Fibroblast of gingiva (primary cell): ENCODE measurements around the gene PRAMEF11.
"Not testable (repeated sequence)": the region's sequence is repeated elsewhere in the genome, so short reads cannot be mapped to it uniquely, and the experiment has no call there.

Experiments used
- DNase-seq: peaks from one replicate; pipeline ENCODE4 v3.0.0-alpha.2; 2011; ENCODE audit warnings: low read depth

PRAMEF11 gene

DNA sequence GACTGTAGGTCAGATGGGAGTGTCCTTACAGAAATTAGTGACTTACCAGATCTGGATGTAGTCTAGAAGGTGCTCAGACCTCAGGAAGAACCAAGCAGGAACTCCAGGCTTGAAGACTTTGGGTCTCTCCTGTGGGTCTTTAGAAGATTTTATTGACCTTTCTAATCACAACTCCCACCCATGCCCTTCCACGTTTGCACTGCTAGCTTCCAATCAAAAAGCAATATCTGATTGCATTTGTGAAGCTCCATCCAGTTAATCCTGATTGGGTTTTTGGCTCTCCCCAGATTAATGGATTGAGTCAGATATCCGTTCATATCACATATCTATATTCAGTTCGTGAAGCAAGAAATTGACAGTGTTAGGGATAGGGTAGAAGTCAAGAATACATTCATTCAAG lies at the start of gene PRAMEF11:
TSS of gene PRAMEF11 (minus strand) at position 101 of the 400 bp plus-strand sequence. CDS start 2,621 bp downstream, outside the sequence.
- not testable (repeated sequence) for DNase-seq

GRCh38 chr1:12878453-12878852 lies 47.2 kb upstream of the PRAMEF11 start:
- not testable (repeated sequence) for DNase-seq

- not testable (repeated sequence) for DNase-seq
Observed at GRCh38 chr1:12863131-12863880, 32.1 kb upstream of the PRAMEF11 start.

GRCh38 chr1:12856786-12857185 lies 25.6 kb upstream of the PRAMEF11 start, which contains the start of gene PRAMEF2:
Gene PRAMEF2, plus strand, starts transcription at chr1:12857086. Its CDS starts 1,924 bp downstream, at chr1:12859010.
- DNase-seq, result not testable (repeated sequence)

DNA sequence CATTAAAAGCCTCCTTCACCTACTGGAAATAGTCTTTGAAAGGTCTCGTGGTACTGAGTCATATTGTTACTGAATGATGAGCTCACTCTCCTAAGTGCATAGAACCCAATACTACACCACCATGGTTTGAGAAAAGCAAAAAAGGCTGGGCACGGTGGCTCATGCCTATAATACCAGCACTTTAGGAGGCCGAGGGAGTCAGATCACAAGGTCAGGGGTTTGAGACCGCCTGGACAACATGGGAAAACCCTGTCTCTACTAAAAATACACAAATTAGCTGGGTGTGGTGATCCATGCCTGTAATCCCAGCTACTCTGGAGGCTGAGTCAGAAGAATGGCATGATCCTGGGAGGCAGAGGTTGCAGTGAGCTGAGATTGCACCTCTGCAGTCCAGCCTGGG lies 20.6 kb upstream of the PRAMEF11 start:
- DNase-seq, result no peak

DNA sequence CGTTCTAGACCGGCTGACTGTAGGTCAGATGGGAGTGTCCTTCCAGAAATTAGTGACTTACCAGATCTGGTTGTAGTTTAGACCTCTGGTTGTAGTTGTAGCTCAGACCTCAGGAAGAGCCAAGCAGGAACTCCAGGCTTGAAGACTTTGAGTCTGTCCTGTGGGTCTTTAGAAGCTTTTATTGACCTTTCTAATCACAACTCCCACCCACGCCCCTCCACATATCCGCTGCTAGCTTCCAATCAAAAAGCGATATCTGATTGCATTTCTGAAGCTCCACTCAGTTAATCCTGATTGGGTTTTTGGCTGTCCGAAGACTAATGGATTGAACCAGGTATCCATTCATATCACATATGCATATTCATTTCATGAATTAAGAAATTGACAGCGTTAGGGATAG lies 17.4 kb upstream of the PRAMEF11 start, which contains the start of gene HNRNPCL1:
TSS of gene HNRNPCL1 (minus strand) at position 101 of the 400 bp plus-strand sequence. CDS start 431 bp downstream, outside the sequence.
- DNase-seq, result not testable (repeated sequence)

DNA sequence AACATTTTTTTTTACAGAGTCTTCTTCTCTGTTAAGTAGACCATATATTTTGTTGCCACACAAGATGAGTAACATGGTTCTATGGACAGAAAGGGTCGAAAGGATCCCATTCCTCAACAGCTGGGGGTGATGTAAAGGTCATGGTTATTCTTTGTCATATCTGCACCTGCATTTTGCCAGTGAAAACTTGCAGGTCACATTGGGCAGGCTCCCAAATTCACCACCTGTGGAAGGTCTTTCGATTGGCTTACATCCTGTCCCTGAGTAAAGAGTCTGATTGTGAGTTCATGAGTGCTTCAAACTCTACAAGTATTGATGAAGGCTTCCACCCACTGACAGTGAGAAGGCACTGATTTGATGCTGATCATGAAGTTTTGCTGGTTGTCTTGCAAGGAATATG lies 2.0 kb upstream of the PRAMEF11 start:
- DNase-seq, result not testable (repeated sequence)

DNA sequence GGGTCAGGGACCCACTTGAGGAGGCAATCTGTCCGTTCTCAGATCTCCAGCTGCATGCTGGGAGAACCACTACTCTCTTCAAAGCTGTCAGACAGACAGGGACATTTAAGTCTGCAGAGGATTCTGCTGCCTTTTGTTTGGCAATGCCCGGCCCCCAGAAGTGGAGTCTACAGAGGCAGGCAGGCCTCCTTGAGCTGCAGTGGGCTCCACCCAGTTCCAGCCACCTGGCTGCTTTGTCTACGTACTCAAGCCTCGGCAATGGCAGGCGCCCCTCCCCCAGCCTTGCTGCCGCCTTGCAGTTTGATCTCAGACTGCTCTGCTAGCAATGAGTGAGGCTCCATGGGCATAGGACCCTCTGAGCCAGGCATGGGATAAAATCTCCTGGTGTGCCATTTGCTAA lies 12.1 kb downstream of the PRAMEF11 start:
- DNase-seq, result not testable (repeated sequence)

DNA sequence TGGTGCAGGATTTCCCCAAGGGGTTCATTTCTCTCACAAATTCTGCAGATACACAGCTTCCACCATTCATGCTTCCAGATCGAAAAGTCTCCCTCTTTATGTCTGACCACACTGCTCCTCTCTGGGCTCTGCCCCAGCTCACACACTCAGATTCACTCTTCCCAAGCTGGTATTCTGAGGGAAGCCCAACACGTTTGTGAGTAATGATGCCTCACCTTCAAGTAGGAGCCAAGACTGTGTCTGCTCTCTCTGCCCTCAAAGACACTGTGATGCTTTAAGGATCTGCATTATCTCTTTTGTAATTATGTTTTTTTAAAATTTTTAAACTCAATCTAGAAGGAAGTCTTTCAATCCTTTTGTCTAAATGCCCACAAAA lies 19.8 kb downstream of the PRAMEF11 start:
- no peak for DNase-seq

- no peak for DNase-seq
Observed at GRCh38 chr1:12810691-12811408, 20.4 kb downstream of the PRAMEF11 start.

- no peak for DNase-seq
Observed at GRCh38 chr1:12809933-12810332, 21.3 kb downstream of the PRAMEF11 start.

GRCh38 chr1:12799730-12800129 lies 31.5 kb downstream of the PRAMEF11 start:
- DNase-seq, result no peak

GRCh38 chr1:12798911-12799310 lies 32.3 kb downstream of the PRAMEF11 start:
- DNase-seq, result no peak

- DNase-seq, result not testable (repeated sequence)
Observed at GRCh38 chr1:12791097-12791496, 40.1 kb downstream of the PRAMEF11 start, which contains the start of gene PRAMEF1. Gene PRAMEF1, plus strand, starts transcription at chr1:12791397. Its CDS starts 1,831 bp downstream, at chr1:12793228.

DNA sequence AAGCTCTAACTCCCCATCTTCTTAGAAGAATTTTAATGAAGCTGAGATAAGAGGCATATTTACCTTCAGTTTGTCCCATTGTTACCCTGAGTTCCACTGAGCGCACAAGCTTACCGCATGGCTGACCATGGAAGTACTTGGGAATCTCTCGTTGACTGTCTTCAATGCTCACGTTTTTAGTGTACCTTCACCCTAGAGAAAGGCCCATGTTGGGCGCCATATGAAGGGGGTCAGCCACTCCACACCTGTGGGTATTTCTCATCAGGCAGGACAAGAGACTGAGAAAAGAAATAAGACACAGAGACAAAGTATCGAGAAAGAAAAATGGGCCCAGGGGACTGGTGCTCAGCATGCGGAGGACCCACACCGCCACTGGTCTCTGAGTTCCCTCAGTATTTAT lies 46.5 kb downstream of the PRAMEF11 start:
- DNase-seq, result not testable (repeated sequence)

DNA sequence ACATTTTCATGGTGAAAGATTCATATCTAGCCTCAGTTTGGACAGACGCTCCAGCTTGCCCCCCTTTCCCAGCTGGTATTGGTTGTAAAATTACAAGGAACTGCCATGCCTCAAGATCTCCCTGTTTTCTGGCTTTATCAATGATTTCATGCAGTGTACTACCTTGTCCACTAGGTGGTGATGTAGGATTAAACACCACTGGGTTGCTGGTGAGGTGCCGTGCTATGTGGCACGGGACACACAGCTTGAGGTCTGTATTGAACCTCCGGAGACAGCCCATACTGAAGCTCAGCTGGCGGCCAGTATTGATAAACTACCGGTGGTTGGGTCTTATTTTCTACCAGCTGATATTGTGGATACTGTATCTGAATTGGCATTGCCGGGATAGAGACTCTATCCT lies 47.4 kb downstream of the PRAMEF11 start:
- not testable (repeated sequence) for DNase-seq

DNA sequence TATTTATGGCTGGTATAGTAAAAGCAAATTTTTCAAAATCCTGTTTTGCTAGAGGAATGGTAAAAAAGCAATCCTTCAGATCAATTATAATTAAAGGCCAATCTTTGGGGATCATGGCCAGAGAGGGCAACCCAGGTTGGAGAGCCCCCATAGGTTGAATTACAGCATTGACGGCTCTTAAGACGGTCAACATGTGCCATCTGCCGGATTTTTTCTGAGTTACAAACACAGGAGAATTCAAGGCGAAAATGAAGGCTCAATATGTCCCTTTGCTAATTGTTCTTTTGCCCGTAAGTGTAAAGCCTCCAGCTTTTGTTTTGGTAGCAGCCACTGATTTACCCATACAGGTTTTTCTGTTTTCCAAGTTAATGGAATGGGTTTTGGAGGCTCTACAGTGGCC lies 49.7 kb downstream of the PRAMEF11 start:
- DNase-seq, result not testable (repeated sequence)

- DNase-seq, result no peak
Observed at GRCh38 chr1:12778907-12779306, 52.3 kb downstream of the PRAMEF11 start.

GRCh38 chr1:12778061-12778460 lies 53.1 kb downstream of the PRAMEF11 start:
- DNase-seq, result no peak

DNA sequence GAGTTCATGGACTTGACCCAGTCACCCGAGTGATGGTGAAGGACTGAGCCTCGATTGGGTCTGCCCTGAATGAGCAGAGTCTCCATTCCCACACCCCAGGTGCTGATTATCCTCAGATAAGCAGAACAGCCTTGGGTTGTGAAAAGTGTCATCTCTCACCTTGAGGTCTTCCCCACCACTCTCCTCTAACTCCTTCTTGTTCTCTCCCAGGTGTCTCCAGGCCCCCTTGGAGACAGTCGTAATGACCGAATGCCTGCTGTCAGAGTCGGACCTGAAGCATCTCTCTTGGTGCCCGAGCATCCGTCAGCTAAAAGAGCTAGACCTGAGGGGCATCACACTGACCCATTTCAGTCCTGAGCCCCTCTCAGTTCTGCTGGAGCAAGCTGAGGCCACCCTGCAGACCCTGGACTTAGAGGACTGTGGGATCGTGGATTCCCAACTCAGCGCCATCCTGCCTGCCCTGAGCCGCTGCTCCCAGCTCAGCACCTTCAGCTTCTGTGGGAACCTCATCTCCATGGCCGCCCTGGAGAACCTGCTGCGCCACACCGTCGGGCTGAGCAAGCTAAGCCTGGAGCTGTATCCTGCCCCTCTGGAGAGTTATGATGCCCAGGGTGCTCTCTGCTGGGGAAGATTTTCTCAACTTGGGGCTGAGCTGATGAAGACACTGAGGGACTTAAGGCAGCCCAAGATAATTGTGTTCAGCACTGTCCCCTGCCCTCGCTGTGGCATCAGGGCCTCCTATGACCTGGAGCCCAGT lies 54.2 kb downstream of the PRAMEF11 start:
- DNase-seq, result no peak

DNA sequence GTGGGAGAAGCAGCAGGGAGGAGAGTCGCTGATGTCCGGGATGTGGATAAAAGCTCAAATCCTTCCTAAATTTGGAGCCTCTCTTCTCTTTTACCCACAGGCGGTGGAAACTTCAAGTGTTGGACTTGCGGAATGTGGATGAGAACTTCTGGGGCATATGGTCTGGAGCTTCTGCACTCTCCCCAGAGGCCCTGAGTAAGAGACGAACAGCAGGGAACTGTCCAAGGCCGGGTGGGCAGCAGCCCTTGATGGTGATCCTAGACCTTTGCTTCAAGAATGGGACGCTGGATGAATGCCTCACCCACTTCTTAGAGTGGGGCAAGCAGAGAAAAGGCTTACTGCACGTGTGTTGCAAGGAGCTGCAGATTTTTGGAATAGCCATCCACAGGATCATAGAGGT lies 55.8 kb downstream of the PRAMEF11 start:
- no peak for DNase-seq

GRCh38 chr1:12774801-12775345 lies 56.3 kb downstream of the PRAMEF11 start:
- no peak for DNase-seq
